Activated naive CD8-positive, alpha-beta T cell treated with anti-CD3 and anti-CD28 coated beads for 36 hours (primary cell): Measurements from ENCODE around the gene ENTPD7. TPM values are rescaled to one million over a fixed set of nuclear protein-coding genes. Genes with fewer than 3 reads are reported as not detected.
"Not testable (repeated sequence)": the region's sequence is repeated elsewhere in the genome, so short reads cannot be mapped to it uniquely, and the experiment has no call there.

ENCODE experiments used
- DNase-seq: peaks from one replicate; pipeline ENCODE4 v3.0.0; 2021
- H3K27ac Mint-ChIP-seq: one replicate; pipeline ENCODE4 v1.8.0; 2022; ENCODE audit warnings: mild to moderate bottlenecking, moderate library complexity, mixed read lengths
- H3K27me3 Mint-ChIP-seq: one replicate; pipeline ENCODE4 v1.8.0; 2022; ENCODE audit warnings: mild to moderate bottlenecking, mixed read lengths
- H3K36me3 Mint-ChIP-seq: one replicate; pipeline ENCODE4 v1.8.0; 2021; ENCODE audit warnings: mild to moderate bottlenecking, mixed read lengths
- H3K4me1 Mint-ChIP-seq: one replicate; pipeline ENCODE4 v1.8.0; 2021; ENCODE audit warnings: mixed read lengths
- H3K4me3 Mint-ChIP-seq: one replicate; pipeline ENCODE4 v1.8.0; 2022; ENCODE audit warnings: mild to moderate bottlenecking, moderate library complexity, mixed read lengths
- H3K9me3 Mint-ChIP-seq: one replicate; pipeline ENCODE4 v1.8.0; 2022; ENCODE audit warnings: mixed read lengths
- total RNA-seq, 2 experiments: library from RNA; stranded (reverse); gene quantifications; one replicate each; pipeline ENCODE4 v1.2.3, GENCODE V29; 2021

ENTPD7 gene, protein sequence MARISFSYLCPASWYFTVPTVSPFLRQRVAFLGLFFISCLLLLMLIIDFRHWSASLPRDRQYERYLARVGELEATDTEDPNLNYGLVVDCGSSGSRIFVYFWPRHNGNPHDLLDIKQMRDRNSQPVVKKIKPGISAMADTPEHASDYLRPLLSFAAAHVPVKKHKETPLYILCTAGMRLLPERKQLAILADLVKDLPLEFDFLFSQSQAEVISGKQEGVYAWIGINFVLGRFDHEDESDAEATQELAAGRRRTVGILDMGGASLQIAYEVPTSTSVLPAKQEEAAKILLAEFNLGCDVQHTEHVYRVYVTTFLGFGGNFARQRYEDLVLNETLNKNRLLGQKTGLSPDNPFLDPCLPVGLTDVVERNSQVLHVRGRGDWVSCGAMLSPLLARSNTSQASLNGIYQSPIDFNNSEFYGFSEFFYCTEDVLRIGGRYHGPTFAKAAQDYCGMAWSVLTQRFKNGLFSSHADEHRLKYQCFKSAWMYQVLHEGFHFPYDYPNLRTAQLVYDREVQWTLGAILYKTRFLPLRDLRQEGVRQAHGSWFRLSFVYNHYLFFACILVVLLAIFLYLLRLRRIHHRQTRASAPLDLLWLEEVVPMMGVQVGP
- total RNA-seq: 1 to 10 TPM; 4.4 to 5.2 TPM

DNA sequence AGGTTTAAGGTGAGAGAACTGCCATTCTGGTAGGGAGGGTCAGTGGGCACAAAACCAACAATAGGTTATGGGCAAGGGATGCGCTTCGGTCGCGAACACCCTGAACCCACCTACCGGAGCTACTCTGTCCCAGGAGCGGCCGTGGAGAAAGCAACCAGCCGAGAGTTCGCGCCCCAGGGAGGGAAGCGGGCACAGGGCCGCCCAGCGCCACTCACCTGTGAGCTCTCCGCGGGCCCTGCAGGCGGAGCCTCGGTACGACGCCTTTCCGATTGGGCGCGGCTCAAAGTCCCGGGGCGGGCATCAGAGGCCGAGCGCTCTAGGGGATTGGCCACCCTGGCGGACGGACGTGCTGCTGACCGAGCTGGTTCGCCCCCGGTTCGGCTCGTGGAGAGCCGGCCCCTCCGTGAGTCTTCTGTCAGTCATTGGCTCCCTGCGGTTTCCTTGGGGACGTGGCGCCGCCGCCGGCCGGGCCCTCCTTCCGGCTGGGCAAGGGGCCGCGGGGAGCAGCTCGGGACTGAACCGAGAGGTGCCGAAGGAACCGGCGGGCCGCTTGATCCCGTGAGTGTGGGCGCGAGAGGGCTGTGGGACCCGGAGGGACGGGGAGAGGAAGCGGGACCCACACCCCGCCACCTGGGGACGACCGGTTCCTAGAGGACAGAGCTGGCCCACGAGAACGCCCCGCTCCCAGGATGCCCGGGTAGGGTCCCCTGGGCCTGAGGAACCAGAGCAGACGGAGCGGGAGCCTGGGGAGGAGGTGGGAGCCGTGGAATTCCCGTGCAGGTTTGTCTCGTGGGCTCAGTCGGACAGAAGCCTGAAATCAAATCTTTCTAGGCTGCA is at the start of gene ENTPD7:
Gene ENTPD7 (plus strand): TSS at position 479 of the 837 bp plus-strand sequence. CDS start 448 bp downstream, outside the sequence.
- peaks cover 1% of the 10 kb centered on the region for H3K36me3 Mint-ChIP-seq
- H3K4me3 Mint-ChIP-seq: peak within 1 kb of the TSS; percentile 88
- no peaks in the 10 kb centered on the region for H3K9me3 Mint-ChIP-seq
- peaks cover 10% of the 10 kb centered on the region for H3K27me3 Mint-ChIP-seq
- H3K27ac Mint-ChIP-seq: peak within 1 kb of the TSS; percentile 85
- peak; percentile 96 for DNase-seq
- H3K4me1 Mint-ChIP-seq: peaks cover 15% of the 10 kb centered on the region

DNA sequence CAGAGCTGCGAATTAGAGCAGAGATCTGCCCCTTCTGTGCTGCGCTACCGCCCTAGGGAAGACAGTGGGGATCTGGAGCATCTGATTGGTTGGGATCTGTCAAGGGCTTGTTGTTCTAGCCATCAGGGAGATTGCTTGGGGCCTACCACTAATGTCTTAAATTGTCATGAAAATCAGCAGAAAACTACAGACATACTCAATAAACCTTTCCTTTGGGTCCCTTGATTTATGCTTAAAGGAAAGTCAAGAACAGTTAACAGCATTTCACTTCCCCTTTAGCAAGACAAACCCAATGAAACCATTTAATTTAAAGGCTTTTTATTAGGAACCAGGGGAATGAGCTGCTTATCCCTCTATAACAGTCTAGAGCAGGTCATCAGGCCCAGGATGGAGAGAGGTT is 49.1 kb upstream of the ENTPD7 start:
- Mint-ChIP-seq H3K4me3 (no peak overlapping the region), H3K4me1 (peaks cover 12% of the 10 kb centered on the region), H3K36me3 (peaks cover 5% of the 10 kb centered on the region), H3K27ac (no peak overlapping the region), H3K27me3 (no peaks in the 10 kb centered on the region), H3K9me3 (no peaks in the 10 kb centered on the region)
- no peak for DNase-seq

DNA sequence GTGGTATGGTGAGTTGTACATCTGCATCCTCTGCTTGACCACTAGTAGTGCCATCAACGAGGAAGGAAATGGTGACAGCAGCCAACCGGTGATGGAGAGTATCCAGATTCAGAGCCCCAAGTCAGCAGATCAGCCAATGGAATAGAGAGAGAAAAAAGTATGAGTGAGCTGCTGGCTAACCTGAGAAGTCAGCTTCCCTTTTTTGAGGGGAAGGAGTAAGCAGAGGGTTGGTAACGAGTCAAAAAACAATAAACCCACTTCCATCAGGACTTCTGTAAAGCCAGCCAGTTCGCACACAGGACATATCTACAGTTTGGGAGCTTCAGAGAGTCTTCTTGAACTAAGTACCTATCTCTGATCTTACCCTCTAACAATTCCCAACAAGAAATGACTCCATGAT is 48.0 kb upstream of the ENTPD7 start:
- Mint-ChIP-seq H3K27me3 (no peaks in the 10 kb centered on the region), H3K9me3 (no peaks in the 10 kb centered on the region), H3K27ac (no peak overlapping the region), H3K36me3 (peaks cover 8% of the 10 kb centered on the region), H3K4me1 (peaks cover 22% of the 10 kb centered on the region), H3K4me3 (no peak overlapping the region)
- no peak for DNase-seq

DNA sequence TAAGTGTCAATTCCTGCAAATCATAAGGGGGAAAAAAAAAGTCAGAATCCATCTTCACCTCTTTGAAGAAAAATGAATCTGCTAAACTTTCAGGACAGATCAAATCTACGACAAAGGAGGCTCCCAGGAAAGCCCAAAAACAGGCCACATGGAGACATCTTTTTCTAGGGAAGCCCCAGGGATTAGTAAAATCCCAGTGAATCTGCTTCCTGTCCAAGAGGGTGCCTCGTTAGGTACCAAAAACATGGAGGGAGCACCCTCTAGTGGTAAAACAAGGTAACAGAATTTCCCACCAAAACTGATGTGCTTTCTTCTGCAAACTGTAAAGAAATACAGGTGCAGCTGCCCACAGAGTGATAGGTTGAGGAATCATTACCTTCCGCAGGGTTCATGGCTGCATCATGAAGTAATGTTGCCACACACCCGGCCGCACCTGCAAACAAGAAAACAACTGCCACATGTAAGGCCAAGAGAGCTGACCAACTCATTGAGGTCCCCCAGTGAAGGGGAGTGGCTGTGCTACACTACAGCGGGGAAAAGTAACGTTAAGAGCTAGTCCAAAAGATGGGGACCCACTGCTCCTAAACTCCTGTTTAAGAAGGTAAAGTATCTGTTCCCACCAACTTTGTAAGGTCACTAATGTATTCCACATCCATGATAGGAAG is 47.0 kb upstream of the ENTPD7 start:
- H3K4me1 Mint-ChIP-seq: peaks cover 30% of the 10 kb centered on the region
- peak overlapping the region; percentile 40 for H3K27ac Mint-ChIP-seq
- H3K9me3 Mint-ChIP-seq: no peaks in the 10 kb centered on the region
- H3K27me3 Mint-ChIP-seq: no peaks in the 10 kb centered on the region
- DNase-seq: peak; percentile 15
- H3K36me3 Mint-ChIP-seq: peaks cover 12% of the 10 kb centered on the region
- no peak overlapping the region for H3K4me3 Mint-ChIP-seq

DNA sequence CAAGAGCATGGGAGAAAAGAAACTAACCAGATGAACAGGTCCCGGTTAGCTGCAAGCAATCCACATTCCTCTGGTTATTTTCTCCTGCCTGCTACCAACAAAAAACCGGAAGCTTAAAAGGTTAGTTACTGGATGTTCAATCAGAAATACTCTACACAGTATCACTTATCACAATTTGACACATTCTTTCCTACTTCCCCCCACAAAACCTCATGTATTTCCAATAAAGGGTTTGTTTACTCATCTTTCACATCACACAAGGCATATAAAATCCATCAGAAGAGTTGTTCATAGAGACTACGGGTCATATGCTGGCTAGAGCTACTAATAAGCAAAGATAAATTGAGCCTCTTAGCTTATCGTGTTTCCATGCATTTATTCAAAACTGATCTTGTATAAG is 43.9 kb upstream of the ENTPD7 start:
- Mint-ChIP-seq H3K9me3 (no peaks in the 10 kb centered on the region), H3K27me3 (no peaks in the 10 kb centered on the region), H3K36me3 (peaks cover 26% of the 10 kb centered on the region), H3K27ac (peak overlapping the region; percentile 57), H3K4me1 (peaks cover 47% of the 10 kb centered on the region), H3K4me3 (peak overlapping the region; percentile 5)
- no peak for DNase-seq

DNA sequence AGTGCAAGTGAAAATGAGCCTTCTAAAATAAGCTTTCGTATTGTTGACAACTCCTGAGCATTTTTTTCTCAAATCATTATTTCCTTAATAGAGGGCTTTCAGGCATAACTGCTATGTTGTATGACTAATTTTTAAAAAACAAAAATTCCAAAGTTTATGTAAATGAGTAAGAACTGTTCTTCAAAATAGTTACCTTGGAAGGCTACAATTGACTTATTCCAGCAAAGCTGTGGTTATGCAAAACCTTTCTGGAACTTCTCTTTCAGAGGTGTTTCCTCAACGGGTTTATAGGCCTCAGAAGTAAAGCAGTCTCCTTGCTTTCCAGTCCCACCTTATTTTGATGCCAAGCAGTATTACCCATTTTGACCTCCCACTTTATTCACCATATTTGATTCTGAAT is 41.6 kb upstream of the ENTPD7 start:
- H3K27me3 Mint-ChIP-seq: no peaks in the 10 kb centered on the region
- no peaks in the 10 kb centered on the region for H3K9me3 Mint-ChIP-seq
- peaks cover 42% of the 10 kb centered on the region for H3K4me1 Mint-ChIP-seq
- peaks cover 22% of the 10 kb centered on the region for H3K36me3 Mint-ChIP-seq
- DNase-seq: no peak
- H3K4me3 Mint-ChIP-seq: peak overlapping the region; percentile 88
- no peak overlapping the region for H3K27ac Mint-ChIP-seq

DNA sequence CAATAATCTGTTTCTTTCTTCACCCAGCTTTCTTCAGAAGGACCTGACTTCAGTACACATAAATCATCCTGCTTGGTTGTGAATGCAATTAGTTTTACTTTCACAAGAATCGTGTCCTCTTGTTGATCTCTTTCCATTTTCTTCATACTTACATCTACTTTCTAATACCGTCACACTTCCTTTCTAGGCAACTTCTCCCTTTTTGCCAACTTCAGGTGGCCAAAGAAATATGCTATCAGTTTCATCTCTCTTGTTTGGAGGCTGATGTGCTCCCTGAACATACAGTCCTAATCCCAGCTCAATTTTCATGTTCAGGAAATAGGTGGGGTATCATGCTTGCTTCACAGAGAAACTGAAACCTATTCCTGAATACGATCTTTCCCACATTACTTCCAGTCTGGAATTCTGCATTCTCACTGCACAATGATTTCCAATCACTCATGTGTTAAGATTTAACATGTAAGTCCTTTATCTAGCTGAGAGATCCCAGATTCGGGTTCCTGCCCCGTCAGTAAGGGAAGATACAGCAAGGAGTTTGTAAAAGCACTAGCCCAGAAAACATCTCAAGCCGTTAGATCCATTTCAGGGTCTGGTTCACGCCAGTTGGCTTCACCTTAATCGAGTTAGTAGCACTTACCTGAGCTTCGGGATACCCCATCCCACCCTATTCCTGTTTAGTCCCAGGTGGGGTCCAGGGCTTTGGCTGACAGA is 40.1 kb upstream of the ENTPD7 start:
- Mint-ChIP-seq H3K9me3 (no peaks in the 10 kb centered on the region), H3K27ac (peak overlapping the region; percentile 94), H3K36me3 (peaks cover 22% of the 10 kb centered on the region), H3K27me3 (no peaks in the 10 kb centered on the region), H3K4me3 (peak overlapping the region; percentile 88), H3K4me1 (peaks cover 41% of the 10 kb centered on the region)
- no peak for DNase-seq

DNA sequence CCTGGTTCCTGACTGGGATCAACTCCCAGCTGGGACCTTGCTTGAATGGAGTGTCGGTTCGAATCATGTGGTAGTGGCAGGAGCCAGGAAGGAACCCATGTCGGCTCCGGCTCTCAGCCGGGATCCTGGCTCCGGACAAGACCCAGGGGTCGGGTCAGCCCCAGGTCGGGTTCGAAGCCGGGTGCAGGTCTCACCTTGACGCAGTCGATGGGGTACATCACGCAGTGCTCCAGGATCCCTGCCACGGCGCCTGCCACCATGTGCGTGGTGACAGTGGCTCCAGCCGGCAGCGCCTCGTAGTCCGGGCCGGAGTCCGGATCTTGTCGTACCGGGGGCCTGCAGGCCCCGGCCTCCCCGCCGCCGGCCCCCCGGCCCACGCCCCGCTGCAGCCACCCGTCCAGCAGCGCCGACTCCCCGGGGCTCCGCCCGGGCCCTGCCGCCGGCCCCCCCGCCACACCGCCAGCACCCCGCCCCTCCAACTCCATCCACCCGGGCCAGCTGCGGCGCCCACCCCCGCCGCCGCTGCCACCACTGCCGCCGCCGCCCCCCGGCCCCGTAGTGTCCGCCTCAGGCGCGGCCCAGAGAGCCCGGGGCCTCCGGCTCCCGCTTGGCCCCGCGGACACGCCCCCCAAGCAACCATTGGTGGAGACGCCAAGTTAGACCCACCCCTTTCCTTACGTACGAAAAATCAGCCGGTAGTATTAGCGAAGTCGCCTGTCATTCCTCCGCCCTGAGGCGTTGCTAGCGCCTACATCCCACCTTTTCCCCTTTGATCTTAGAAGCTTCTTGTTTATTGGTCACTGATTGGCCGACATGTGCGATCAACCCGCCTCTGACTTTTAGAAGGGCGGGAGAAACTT is 39.2 kb upstream of the ENTPD7 start, which contains the start of gene SLC25A28:
Gene SLC25A28 (minus strand): TSS at position 589 of the 860 bp plus-strand sequence. CDS start 104 bp downstream, at position 485.
- no peaks in the 10 kb centered on the region for H3K27me3 Mint-ChIP-seq
- peak within 1 kb of the TSS; percentile 97 for H3K27ac Mint-ChIP-seq

DNA sequence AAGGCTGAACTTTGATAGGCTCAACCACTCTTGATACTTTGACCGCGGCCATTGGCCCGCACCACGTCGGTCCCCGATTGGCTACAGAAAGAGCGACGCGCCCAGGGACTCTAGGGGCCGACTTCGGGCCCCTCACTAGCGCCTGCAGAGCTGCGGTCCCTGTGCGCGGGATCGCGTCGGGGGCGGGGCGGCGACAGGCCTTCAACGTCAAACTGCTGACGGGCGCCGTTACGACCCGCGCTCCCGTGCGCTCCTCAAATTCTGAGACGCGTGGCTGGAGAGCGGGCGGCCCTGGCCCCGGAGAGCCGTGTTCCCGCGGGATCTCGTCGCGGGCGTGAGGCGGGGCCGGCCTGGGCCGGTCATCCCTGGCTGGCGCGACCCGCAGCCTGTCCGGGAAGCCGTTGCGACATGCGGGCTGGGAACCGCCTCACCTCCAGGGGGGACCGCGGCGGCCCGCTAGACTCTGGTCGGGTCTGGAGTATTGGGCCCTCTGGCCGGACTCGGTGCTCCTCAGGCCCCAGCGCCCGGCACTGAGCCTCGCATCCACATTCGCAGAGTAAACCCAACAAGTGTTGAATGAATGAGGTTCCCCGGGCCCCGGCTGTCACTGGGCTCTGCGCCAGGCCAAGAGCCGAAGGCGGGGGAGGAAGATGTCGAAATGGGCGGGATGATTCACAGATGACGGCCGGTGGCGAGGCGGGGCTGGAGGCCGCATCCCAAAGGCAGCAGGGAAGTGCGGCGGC is 38.4 kb upstream of the ENTPD7 start:
- peak overlapping the region; percentile 88 for H3K4me3 Mint-ChIP-seq
- no peaks in the 10 kb centered on the region for H3K27me3 Mint-ChIP-seq
- H3K36me3 Mint-ChIP-seq: peaks cover 17% of the 10 kb centered on the region
- peak; percentile 93 for DNase-seq
- peak overlapping the region; percentile 97 for H3K27ac Mint-ChIP-seq
- peaks cover 31% of the 10 kb centered on the region for H3K4me1 Mint-ChIP-seq
- H3K9me3 Mint-ChIP-seq: no peaks in the 10 kb centered on the region

More for the DNA sequence above, 39.2 kb upstream of the ENTPD7 start, which contains the start of gene SLC25A28:
- H3K36me3 Mint-ChIP-seq: peaks cover 22% of the 10 kb centered on the region
- no peaks in the 10 kb centered on the region for H3K9me3 Mint-ChIP-seq
- peak; percentile 93 for DNase-seq
- H3K4me1 Mint-ChIP-seq: peaks cover 38% of the 10 kb centered on the region
- H3K4me3 Mint-ChIP-seq: peak within 1 kb of the TSS; percentile 88

DNA sequence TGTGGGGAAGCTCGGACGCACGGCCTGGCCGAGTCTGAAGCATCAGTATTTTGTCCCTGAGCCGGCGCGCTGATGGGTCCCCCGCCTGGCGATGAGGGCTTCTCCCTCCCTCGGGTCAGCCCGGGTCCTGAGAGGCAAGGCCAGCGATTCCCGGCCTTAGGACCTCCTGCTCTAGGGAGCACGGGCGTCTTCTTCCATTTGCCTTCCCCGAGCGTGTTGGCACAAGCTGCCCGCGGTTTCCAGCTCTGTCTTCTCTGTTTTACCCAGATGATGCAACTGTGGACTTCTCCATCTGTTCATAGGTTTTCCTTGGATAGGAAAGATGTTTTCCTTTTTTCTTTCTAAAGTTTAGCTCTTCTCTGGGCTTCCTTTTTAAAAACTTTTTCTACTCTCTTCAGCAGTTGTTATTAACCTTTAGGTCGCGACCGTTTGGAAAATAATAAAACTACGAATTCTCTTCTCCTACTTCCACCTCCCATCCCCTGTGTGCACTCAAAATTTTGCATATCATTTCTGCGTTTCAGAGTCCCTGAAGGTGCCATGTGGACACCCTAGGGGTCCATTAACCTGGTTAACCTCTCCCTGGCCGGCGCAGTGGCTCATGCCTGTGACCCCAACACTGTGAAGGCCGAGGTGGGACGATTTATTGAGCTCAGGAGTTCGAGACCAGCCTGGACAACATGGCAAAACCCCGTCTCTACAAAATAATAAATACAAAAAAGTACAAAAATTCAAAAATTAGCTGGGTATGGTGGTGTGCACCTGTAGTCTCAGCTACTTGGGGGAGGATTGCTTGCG is 37.7 kb upstream of the ENTPD7 start:
- peak overlapping the region; percentile 97 for H3K27ac Mint-ChIP-seq
- DNase-seq: no peak
- H3K4me3 Mint-ChIP-seq: peak overlapping the region; percentile 88
- H3K36me3 Mint-ChIP-seq: peaks cover 15% of the 10 kb centered on the region
- H3K27me3 Mint-ChIP-seq: no peaks in the 10 kb centered on the region
- H3K4me1 Mint-ChIP-seq: peaks cover 25% of the 10 kb centered on the region
- H3K9me3 Mint-ChIP-seq: no peaks in the 10 kb centered on the region

DNA sequence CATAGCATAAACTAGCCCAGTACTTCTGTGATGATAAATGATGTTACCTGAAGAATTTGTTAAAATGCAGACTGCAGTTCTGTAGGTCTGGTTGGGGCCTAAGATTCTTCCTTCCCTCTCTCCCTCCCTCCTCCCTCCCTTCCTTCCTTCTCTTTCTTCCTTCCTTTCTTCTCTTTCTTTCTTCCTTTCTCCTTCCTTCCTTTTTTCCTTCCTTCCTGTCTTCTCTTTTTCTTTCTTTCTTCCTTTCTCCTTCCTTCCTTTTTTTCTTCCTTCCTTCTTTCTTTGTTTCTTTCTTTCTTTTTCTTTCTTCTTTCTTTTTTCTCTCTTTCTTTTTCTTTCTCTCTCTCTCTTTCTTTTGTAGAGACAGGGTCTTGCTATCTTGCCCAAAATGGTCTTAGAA is 35.4 kb upstream of the ENTPD7 start:
- DNase-seq: no peak
- no peaks in the 10 kb centered on the region for H3K27me3 Mint-ChIP-seq
- H3K36me3 Mint-ChIP-seq: peaks cover 5% of the 10 kb centered on the region
- no peaks in the 10 kb centered on the region for H3K9me3 Mint-ChIP-seq
- H3K27ac Mint-ChIP-seq: peak overlapping the region; percentile 4
- H3K4me1 Mint-ChIP-seq: peaks cover 5% of the 10 kb centered on the region
- H3K4me3 Mint-ChIP-seq: no peak overlapping the region

DNA sequence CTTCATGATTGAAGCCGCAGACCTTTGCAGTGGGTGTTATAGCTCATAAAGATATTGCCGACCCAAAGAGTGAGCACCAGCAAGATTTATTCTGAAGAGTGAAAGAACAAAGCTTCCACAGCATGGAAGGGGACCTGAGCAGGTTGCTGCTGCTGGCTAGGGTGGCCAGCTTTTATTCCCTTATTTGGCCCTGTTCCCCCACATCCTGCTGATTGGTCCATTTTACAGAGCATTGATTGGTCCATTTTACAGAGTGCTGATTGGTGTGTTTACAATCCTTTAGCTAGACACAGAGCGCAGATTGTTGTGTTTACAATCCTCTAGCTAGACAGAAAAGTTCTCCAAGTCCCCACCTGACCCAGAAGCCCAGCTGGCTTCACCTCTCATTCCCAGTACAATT is 34.2 kb upstream of the ENTPD7 start:
- not testable (repeated sequence) for H3K27ac Mint-ChIP-seq, H3K4me3 Mint-ChIP-seq

More for the DNA sequence above, 34.2 kb upstream of the ENTPD7 start:
- H3K9me3 Mint-ChIP-seq, H3K27me3 Mint-ChIP-seq, DNase-seq, H3K36me3 Mint-ChIP-seq, H3K4me1 Mint-ChIP-seq: not testable (repeated sequence)
